BLaER1 treated with 17β-estradiol and CSF1 and Interleukin-3, amounts not matched to agents 10 nM and 100 nM (cell line): Measurements from ENCODE around the gene OR51D1.

Experiments used
- H3K27ac ChIP-seq, 11 experiments: shearing (Covaris generic); formaldehyde crosslinking; 2 replicates each; pipeline ENCODE4 v1.8.1; 2022
- H3K27me3 ChIP-seq, 11 experiments: shearing (Covaris generic); formaldehyde crosslinking; 2 replicates each; pipeline ENCODE4 v1.8.1; 2022
- H3K36me3 ChIP-seq, 11 experiments: shearing (Covaris generic); formaldehyde crosslinking; 2 replicates each; pipeline ENCODE4 v1.8.1; 2022
- H3K4me1 ChIP-seq, 10 experiments: shearing (Covaris generic); formaldehyde crosslinking; 2 replicates each; pipeline ENCODE4 v1.8.1; 2022
- H3K4me2 ChIP-seq, 11 experiments: shearing (Covaris generic); formaldehyde crosslinking; 2 replicates each; pipeline ENCODE4 v1.8.1; 2022
- H3K4me3 ChIP-seq, 10 experiments: shearing (Covaris generic); formaldehyde crosslinking; 2 replicates each; pipeline ENCODE4 v1.8.1; 2022
- H3K9ac ChIP-seq, 11 experiments: shearing (Covaris generic); formaldehyde crosslinking; 2 replicates each; pipeline ENCODE4 v1.8.1; 2022
- H3K9me3 ChIP-seq, 11 experiments: shearing (Covaris generic); formaldehyde crosslinking; replicated peaks in 1 of 11; 2 replicates each; pipeline ENCODE4 v1.8.1; 2022
- H4K20me1 ChIP-seq, 11 experiments: shearing (Covaris generic); formaldehyde crosslinking; 2 replicates each; pipeline ENCODE4 v1.8.1; 2022
- Cebpa-rat ChIP-seq, 11 experiments: shearing (Covaris generic); IDR thresholded peaks; 2 replicates each; pipeline ENCODE4 v1.8.1; 2022

OR51D1 gene

DNA sequence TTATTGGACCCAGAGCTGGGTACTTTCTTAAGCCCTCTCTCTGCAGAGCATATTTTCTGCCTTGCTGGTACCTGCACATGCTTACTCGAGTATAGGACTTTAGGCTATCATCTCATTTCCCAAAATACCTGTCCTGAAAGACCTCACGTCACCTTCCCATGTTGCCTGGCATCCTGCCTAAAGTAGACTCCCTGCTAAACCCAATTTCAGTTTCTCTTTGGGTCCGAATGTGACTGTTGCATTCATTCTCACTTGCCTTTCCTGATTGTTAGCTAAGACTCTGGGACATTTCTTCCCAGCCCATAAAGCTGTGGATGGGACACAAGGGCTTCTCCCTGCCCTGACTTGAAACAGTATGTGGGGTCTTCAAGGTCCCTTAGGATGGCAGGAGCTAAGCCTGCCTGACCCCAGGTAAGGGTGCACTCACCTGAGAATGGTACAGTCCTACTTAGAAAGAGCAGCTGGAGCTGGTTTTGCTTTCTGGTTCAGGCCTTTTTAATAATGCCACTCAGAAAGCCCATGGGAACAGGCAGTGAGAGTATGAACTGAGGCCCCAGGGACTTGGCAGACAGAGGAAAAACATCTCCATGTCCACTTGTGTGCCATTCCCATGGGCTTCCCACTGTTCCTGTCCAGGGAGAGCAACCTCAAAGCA, 47.5 kb downstream of the OR51D1 start:
- TF ChIP-seq Cebpa-rat (IDR thresholded peaks at IDR 0.05), result no peak
- Histone ChIP-seq H3K36me3 (no peaks in the 10 kb centered on the region), H3K9ac (no peak overlapping the region), H3K27me3 (no peaks in the 10 kb centered on the region; a peak in 1 of 22 replicates), H3K4me1 (peaks cover 0 to 16% (median 5%) of the 10 kb centered on the region in 10 experiments; a peak in 7 of 20 replicates), H3K27ac (no peak overlapping the region), H4K20me1 (no peaks in the 10 kb centered on the region), H3K9me3 (no peaks in the 10 kb centered on the region; a peak in 2 of 22 replicates), H3K4me3 (no peak overlapping the region), H3K4me2 (no peak overlapping the region)
